GM18498 (cell line): ENCODE data around the gene LAD1.

Experiments
- ATAC-seq: cut with Tn5 transposase; IDR thresholded peaks from one replicate; pipeline ENCODE4 v1.9.1; 2021; ENCODE audit warnings: mild to moderate bottlenecking, moderate library complexity; ENCODE audit not compliant: unreplicated experiment

The LAD1 gene

GRCh38 chr1:201350884-201351283 is 48.2 kb downstream of the LAD1 start:
- no peak for ATAC-seq

- no peak for ATAC-seq
Observed at GRCh38 chr1:201350361-201350725, 48.8 kb downstream of the LAD1 start.

GRCh38 chr1:201349092-201349491 is 50.0 kb downstream of the LAD1 start:
- ATAC-seq: no peak

GRCh38 chr1:201348211-201348566 is 50.9 kb downstream of the LAD1 start:
- peak; percentile 62 for ATAC-seq

GRCh38 chr1:201347498-201348210 is 51.5 kb downstream of the LAD1 start:
- no peak for ATAC-seq

GRCh38 chr1:201346987-201347386 is 52.1 kb downstream of the LAD1 start:
- ATAC-seq: no peak

- ATAC-seq: no peak
Observed at GRCh38 chr1:201346337-201346939, 52.7 kb downstream of the LAD1 start.

- ATAC-seq: no peak
Observed at GRCh38 chr1:201345081-201345355, 54.1 kb downstream of the LAD1 start.

GRCh38 chr1:201344206-201345080 is 54.7 kb downstream of the LAD1 start:
- no peak for ATAC-seq

- no peak for ATAC-seq
Observed at GRCh38 chr1:201341377-201341776, 57.7 kb downstream of the LAD1 start.

- ATAC-seq: no peak
Observed at GRCh38 chr1:201336711-201337450, 62.2 kb downstream of the LAD1 start.

- ATAC-seq: no peak
Observed at GRCh38 chr1:201335901-201336300, 63.2 kb downstream of the LAD1 start.

- no peak for ATAC-seq
Observed at GRCh38 chr1:201335174-201335870, 63.8 kb downstream of the LAD1 start.

- no peak for ATAC-seq
Observed at GRCh38 chr1:201334325-201335173, 64.6 kb downstream of the LAD1 start.

GRCh38 chr1:201332616-201333335 is 66.3 kb downstream of the LAD1 start:
- ATAC-seq: no peak

- ATAC-seq: no peak
Observed at GRCh38 chr1:201332021-201332420, 67.1 kb downstream of the LAD1 start.

- ATAC-seq: no peak
Observed at GRCh38 chr1:201331166-201331565, 68.0 kb downstream of the LAD1 start.
